ENCODE data around the gene MPDZ.

Gene MPDZ

GRCh38 chr9:13266167-13266566, 13.3 kb downstream of the MPDZ start:
- H3K27ac ChIP-seq (ENCODE audit: low read depth, low read length) = no peak overlapping the region
- H3K36me3 ChIP-seq (ENCODE audit: control insufficient read depth in 1 of 2, insufficient read depth in 2 of 2, low read length in 2 of 2) = no peaks in the 10 kb centered on the region
- no peaks in the 10 kb centered on the region for H3K27me3 ChIP-seq (ENCODE audit: control insufficient read depth in 1 of 2, insufficient read depth in 2 of 2, low read length in 2 of 2)
- H3K9me3 ChIP-seq (ENCODE audit: control insufficient read depth in 1 of 2, low read length in 2 of 2) = no peaks in the 10 kb centered on the region
- H3K4me3 ChIP-seq (ENCODE audit: low read depth in 1 of 2, low read length in 2 of 2) = no peak overlapping the region
- no peaks in the 10 kb centered on the region for H3K4me1 ChIP-seq (ENCODE audit: control insufficient read depth in 1 of 2, insufficient read depth in 2 of 2, low read length in 2 of 2)
- no peak overlapping the region for H3K9ac ChIP-seq (ENCODE audit: low read depth in 1 of 2, low read length in 2 of 2)

GRCh38 chr9:13264788-13265187, 14.7 kb downstream of the MPDZ start:
- no peaks in the 10 kb centered on the region for H3K4me1 ChIP-seq (ENCODE audit: control insufficient read depth in 1 of 2, insufficient read depth in 2 of 2, low read length in 2 of 2)
- H3K9ac ChIP-seq (ENCODE audit: low read depth in 1 of 2, low read length in 2 of 2) = no peak overlapping the region
- no peaks in the 10 kb centered on the region for H3K27me3 ChIP-seq (ENCODE audit: control insufficient read depth in 1 of 2, insufficient read depth in 2 of 2, low read length in 2 of 2)
- H3K4me3 ChIP-seq (ENCODE audit: low read depth in 1 of 2, low read length in 2 of 2) = no peak overlapping the region
- H3K27ac ChIP-seq (ENCODE audit: low read depth, low read length) = no peak overlapping the region
- H3K9me3 ChIP-seq (ENCODE audit: control insufficient read depth in 1 of 2, low read length in 2 of 2) = no peaks in the 10 kb centered on the region
- H3K36me3 ChIP-seq (ENCODE audit: control insufficient read depth in 1 of 2, insufficient read depth in 2 of 2, low read length in 2 of 2) = no peaks in the 10 kb centered on the region

- no peak overlapping the region for H3K4me3 ChIP-seq (ENCODE audit: low read depth in 1 of 2, low read length in 2 of 2)
- H3K36me3 ChIP-seq (ENCODE audit: control insufficient read depth in 1 of 2, insufficient read depth in 2 of 2, low read length in 2 of 2) = no peaks in the 10 kb centered on the region
- H3K9ac ChIP-seq (ENCODE audit: low read depth in 1 of 2, low read length in 2 of 2) = no peak overlapping the region
- H3K27me3 ChIP-seq (ENCODE audit: control insufficient read depth in 1 of 2, insufficient read depth in 2 of 2, low read length in 2 of 2) = no peaks in the 10 kb centered on the region
- no peaks in the 10 kb centered on the region for H3K4me1 ChIP-seq (ENCODE audit: control insufficient read depth in 1 of 2, insufficient read depth in 2 of 2, low read length in 2 of 2)
- H3K9me3 ChIP-seq (ENCODE audit: control insufficient read depth in 1 of 2, low read length in 2 of 2) = no peaks in the 10 kb centered on the region
- no peak overlapping the region for H3K27ac ChIP-seq (ENCODE audit: low read depth, low read length)
These were observed 16.0 kb downstream of the MPDZ start for GRCh38 chr9:13263511-13263910.

DNA sequence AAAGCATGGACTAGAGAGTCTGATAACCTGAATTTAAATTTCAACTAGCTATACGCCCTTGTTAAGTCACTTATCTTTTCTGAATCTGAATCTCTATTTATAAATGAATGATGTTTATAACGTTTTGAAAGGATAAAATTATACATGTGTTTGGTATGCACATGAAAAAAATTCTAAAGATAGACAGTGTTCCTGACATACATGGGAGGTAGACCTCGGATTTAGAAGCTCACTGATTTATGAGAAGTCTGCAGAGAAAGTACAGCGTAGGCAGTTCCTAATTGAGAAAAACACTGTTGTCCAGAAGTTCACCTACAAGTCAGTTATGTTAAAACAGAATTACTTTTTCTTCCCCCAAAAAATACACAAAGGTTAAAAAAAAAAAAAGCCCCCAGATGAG, 26.6 kb downstream of the MPDZ start:
- no peaks in the 10 kb centered on the region for H3K27me3 ChIP-seq (ENCODE audit: control insufficient read depth in 1 of 2, insufficient read depth in 2 of 2, low read length in 2 of 2)
- no peak overlapping the region for H3K4me3 ChIP-seq (ENCODE audit: low read depth in 1 of 2, low read length in 2 of 2)
- no peaks in the 10 kb centered on the region for H3K9me3 ChIP-seq (ENCODE audit: control insufficient read depth in 1 of 2, low read length in 2 of 2)
- no peaks in the 10 kb centered on the region for H3K36me3 ChIP-seq (ENCODE audit: control insufficient read depth in 1 of 2, insufficient read depth in 2 of 2, low read length in 2 of 2)
- no peak overlapping the region for H3K9ac ChIP-seq (ENCODE audit: low read depth in 1 of 2, low read length in 2 of 2)
- no peak overlapping the region for H3K27ac ChIP-seq (ENCODE audit: low read depth, low read length)
- no peaks in the 10 kb centered on the region for H3K4me1 ChIP-seq (ENCODE audit: control insufficient read depth in 1 of 2, insufficient read depth in 2 of 2, low read length in 2 of 2)

GRCh38 chr9:13244181-13244580, 35.3 kb downstream of the MPDZ start:
- Histone ChIP-seq H3K36me3 (ENCODE audit: control insufficient read depth in 1 of 2, insufficient read depth in 2 of 2, low read length in 2 of 2) (no peaks in the 10 kb centered on the region), H3K27me3 (ENCODE audit: control insufficient read depth in 1 of 2, insufficient read depth in 2 of 2, low read length in 2 of 2) (no peaks in the 10 kb centered on the region), H3K4me1 (ENCODE audit: control insufficient read depth in 1 of 2, insufficient read depth in 2 of 2, low read length in 2 of 2) (no peaks in the 10 kb centered on the region), H3K9me3 (ENCODE audit: control insufficient read depth in 1 of 2, low read length in 2 of 2) (no peaks in the 10 kb centered on the region), H3K9ac (ENCODE audit: low read depth in 1 of 2, low read length in 2 of 2) (no peak overlapping the region), H3K27ac (ENCODE audit: low read depth, low read length) (no peak overlapping the region), H3K4me3 (ENCODE audit: low read depth in 1 of 2, low read length in 2 of 2) (no peak overlapping the region)

- no peaks in the 10 kb centered on the region for H3K4me1 ChIP-seq (ENCODE audit: control insufficient read depth in 1 of 2, insufficient read depth in 2 of 2, low read length in 2 of 2)
- H3K9me3 ChIP-seq (ENCODE audit: control insufficient read depth in 1 of 2, low read length in 2 of 2) = no peaks in the 10 kb centered on the region
- H3K4me3 ChIP-seq (ENCODE audit: low read depth in 1 of 2, low read length in 2 of 2) = no peak overlapping the region
- no peaks in the 10 kb centered on the region for H3K36me3 ChIP-seq (ENCODE audit: control insufficient read depth in 1 of 2, insufficient read depth in 2 of 2, low read length in 2 of 2)
- H3K27ac ChIP-seq (ENCODE audit: low read depth, low read length) = no peak overlapping the region
- H3K27me3 ChIP-seq (ENCODE audit: control insufficient read depth in 1 of 2, insufficient read depth in 2 of 2, low read length in 2 of 2) = no peaks in the 10 kb centered on the region
- H3K9ac ChIP-seq (ENCODE audit: low read depth in 1 of 2, low read length in 2 of 2) = no peak overlapping the region
These were observed 38.2 kb downstream of the MPDZ start for GRCh38 chr9:13241283-13241682.

DNA sequence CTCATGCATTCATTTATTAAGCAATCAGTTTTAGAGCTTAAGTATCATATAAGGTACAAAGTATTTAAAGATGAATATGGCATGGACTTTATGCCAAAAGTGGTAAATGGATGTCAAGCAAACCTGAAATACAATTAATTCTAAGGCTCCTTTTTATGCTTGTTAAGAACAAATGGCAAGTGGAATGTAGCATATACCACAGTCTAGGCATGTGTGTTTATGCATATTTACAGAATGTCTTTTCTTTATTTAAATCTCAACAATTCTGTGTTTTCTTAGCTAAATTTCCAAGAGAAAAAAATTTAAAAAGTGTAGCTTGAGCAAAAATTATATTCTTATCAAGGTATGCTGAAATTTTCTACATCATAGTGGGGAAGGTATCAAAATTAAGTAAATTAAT, 39.8 kb downstream of the MPDZ start:
- Histone ChIP-seq H3K27ac (ENCODE audit: low read depth, low read length) (no peak overlapping the region), H3K9ac (ENCODE audit: low read depth in 1 of 2, low read length in 2 of 2) (no peak overlapping the region), H3K36me3 (ENCODE audit: control insufficient read depth in 1 of 2, insufficient read depth in 2 of 2, low read length in 2 of 2) (no peaks in the 10 kb centered on the region), H3K4me3 (ENCODE audit: low read depth in 1 of 2, low read length in 2 of 2) (no peak overlapping the region), H3K4me1 (ENCODE audit: control insufficient read depth in 1 of 2, insufficient read depth in 2 of 2, low read length in 2 of 2) (no peaks in the 10 kb centered on the region), H3K9me3 (ENCODE audit: control insufficient read depth in 1 of 2, low read length in 2 of 2) (no peaks in the 10 kb centered on the region), H3K27me3 (ENCODE audit: control insufficient read depth in 1 of 2, insufficient read depth in 2 of 2, low read length in 2 of 2) (no peaks in the 10 kb centered on the region)

DNA sequence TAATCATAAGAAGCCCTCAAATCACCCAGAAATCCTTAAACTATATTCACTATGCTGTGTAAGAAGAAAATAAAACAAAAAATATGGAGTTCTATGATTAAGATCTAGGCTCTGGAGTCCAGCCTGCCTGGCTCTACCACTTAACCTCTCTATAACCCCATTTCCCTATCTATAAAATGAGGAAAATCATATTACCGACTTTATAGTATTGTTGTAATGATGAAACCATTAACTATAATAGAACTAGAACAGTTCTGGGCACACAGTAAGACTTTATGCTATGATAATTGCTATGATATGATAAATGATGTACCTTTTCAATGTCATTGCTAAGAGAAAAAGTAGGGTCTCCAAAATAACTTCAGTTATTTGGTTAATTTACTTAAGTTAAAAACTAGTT, 40.3 kb downstream of the MPDZ start:
- Histone ChIP-seq H3K4me1 (ENCODE audit: control insufficient read depth in 1 of 2, insufficient read depth in 2 of 2, low read length in 2 of 2) (no peaks in the 10 kb centered on the region), H3K9ac (ENCODE audit: low read depth in 1 of 2, low read length in 2 of 2) (no peak overlapping the region), H3K9me3 (ENCODE audit: control insufficient read depth in 1 of 2, low read length in 2 of 2) (no peaks in the 10 kb centered on the region), H3K4me3 (ENCODE audit: low read depth in 1 of 2, low read length in 2 of 2) (no peak overlapping the region), H3K36me3 (ENCODE audit: control insufficient read depth in 1 of 2, insufficient read depth in 2 of 2, low read length in 2 of 2) (no peaks in the 10 kb centered on the region), H3K27ac (ENCODE audit: low read depth, low read length) (no peak overlapping the region), H3K27me3 (ENCODE audit: control insufficient read depth in 1 of 2, insufficient read depth in 2 of 2, low read length in 2 of 2) (no peaks in the 10 kb centered on the region)

DNA sequence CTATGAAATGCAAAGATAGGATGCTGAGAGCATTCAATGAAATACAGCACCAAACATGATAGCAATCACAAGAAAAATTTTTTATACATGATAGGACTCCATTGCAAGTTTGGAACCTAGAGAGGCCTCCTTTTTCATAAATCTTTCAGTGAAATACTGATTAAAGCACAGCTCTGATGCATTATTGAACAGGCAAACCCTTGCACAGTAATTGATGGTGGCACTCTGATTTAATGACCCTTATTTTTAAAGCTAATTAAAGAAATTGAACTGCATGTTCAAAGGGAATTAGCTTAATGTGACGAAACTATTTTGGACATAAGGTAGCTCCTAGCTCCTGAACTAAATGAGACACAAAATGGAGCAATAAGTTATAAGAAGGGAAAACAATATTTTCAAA, 44.6 kb downstream of the MPDZ start:
- no peaks in the 10 kb centered on the region for H3K36me3 ChIP-seq (ENCODE audit: control insufficient read depth in 1 of 2, insufficient read depth in 2 of 2, low read length in 2 of 2)
- no peaks in the 10 kb centered on the region for H3K27me3 ChIP-seq (ENCODE audit: control insufficient read depth in 1 of 2, insufficient read depth in 2 of 2, low read length in 2 of 2)
- H3K9me3 ChIP-seq (ENCODE audit: control insufficient read depth in 1 of 2, low read length in 2 of 2) = no peaks in the 10 kb centered on the region
- no peak overlapping the region for H3K4me3 ChIP-seq (ENCODE audit: low read depth in 1 of 2, low read length in 2 of 2)
- H3K27ac ChIP-seq (ENCODE audit: low read depth, low read length) = no peak overlapping the region
- H3K9ac ChIP-seq (ENCODE audit: low read depth in 1 of 2, low read length in 2 of 2) = no peak overlapping the region
- H3K4me1 ChIP-seq (ENCODE audit: control insufficient read depth in 1 of 2, insufficient read depth in 2 of 2, low read length in 2 of 2) = no peaks in the 10 kb centered on the region

- Histone ChIP-seq H3K27ac (ENCODE audit: low read depth, low read length) (no peak overlapping the region), H3K4me3 (ENCODE audit: low read depth in 1 of 2, low read length in 2 of 2) (no peak overlapping the region), H3K4me1 (ENCODE audit: control insufficient read depth in 1 of 2, insufficient read depth in 2 of 2, low read length in 2 of 2) (no peaks in the 10 kb centered on the region), H3K9me3 (ENCODE audit: control insufficient read depth in 1 of 2, low read length in 2 of 2) (no peaks in the 10 kb centered on the region), H3K36me3 (ENCODE audit: control insufficient read depth in 1 of 2, insufficient read depth in 2 of 2, low read length in 2 of 2) (no peaks in the 10 kb centered on the region), H3K27me3 (ENCODE audit: control insufficient read depth in 1 of 2, insufficient read depth in 2 of 2, low read length in 2 of 2) (no peaks in the 10 kb centered on the region), H3K9ac (ENCODE audit: low read depth in 1 of 2, low read length in 2 of 2) (no peak overlapping the region)
These were observed 51.1 kb downstream of the MPDZ start for GRCh38 chr9:13228431-13228830.

DNA sequence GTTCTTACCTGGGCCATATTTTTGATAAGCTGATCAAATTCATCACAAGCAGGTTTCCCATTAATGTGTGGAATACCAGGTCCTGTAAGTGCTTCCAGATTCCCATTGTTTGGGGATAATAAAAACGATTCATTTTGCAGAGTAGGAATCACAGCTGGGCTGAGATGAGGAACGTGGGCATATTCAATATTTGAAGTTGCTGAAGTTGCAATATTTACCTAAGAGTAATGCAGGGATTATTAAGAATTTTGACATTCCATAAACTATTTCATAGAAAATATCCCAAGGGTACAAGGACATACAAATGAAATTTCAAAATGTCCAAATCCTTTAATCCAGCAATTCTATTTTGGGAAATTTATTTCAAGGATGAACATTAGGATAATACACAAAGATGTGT, 55.1 kb downstream of the MPDZ start:
- H3K9ac ChIP-seq (ENCODE audit: low read depth in 1 of 2, low read length in 2 of 2) = no peak overlapping the region
- H3K27me3 ChIP-seq (ENCODE audit: control insufficient read depth in 1 of 2, insufficient read depth in 2 of 2, low read length in 2 of 2) = no peaks in the 10 kb centered on the region
- no peaks in the 10 kb centered on the region for H3K4me1 ChIP-seq (ENCODE audit: control insufficient read depth in 1 of 2, insufficient read depth in 2 of 2, low read length in 2 of 2)
- no peak overlapping the region for H3K27ac ChIP-seq (ENCODE audit: low read depth, low read length)
- no peak overlapping the region for H3K4me3 ChIP-seq (ENCODE audit: low read depth in 1 of 2, low read length in 2 of 2)
- no peaks in the 10 kb centered on the region for H3K9me3 ChIP-seq (ENCODE audit: control insufficient read depth in 1 of 2, low read length in 2 of 2)
- H3K36me3 ChIP-seq (ENCODE audit: control insufficient read depth in 1 of 2, insufficient read depth in 2 of 2, low read length in 2 of 2) = no peaks in the 10 kb centered on the region
